ENCODE data around the gene CENPF. TPM values are rescaled to one million over a fixed set of nuclear protein-coding genes. Genes with fewer than 3 reads are reported as not detected.
A peak's percentile ranks its signal among the peaks of the same experiment; 100 is the strongest.
"Not testable (repeated sequence)": the region's sequence is repeated elsewhere in the genome, so short reads cannot be mapped to it uniquely, and the experiment has no call there.

CENPF gene
- 10 to 100 TPM; 19.3 to 62.8 (median 37.4) TPM for polyA plus RNA-seq (ENCODE audit: insufficient read length in 10 of 10)
- long read RNA-seq, donor 1, partial matches to known transcripts, result 0 of 1 reads
- long read RNA-seq, donor 1, other reads (novel, unspliced or antisense), result 0 of 1 reads
- long read RNA-seq, donor 2, result 0 reads
- long read RNA-seq, donor 3, result 0 reads
- long read RNA-seq, donor 4, result 0 reads
- long read RNA-seq, donor 5, partial matches to known transcripts, result 0 of 1 reads
- long read RNA-seq, donor 5, other reads (novel, unspliced or antisense), result 0 of 1 reads
- long read RNA-seq, donor 6, result 0 reads
- long read RNA-seq, donor 7, result 0 reads
- long read RNA-seq, donor 8, partial matches to known transcripts, result 0 of 1 reads
- long read RNA-seq, donor 8, other reads (novel, unspliced or antisense), result 0 of 1 reads
- long read RNA-seq, donor 9, result 0 reads

GRCh38 chr1:214602764-214603657, at the start of gene CENPF:
CENPF (plus strand) TSS chr1:214603195; CDS start chr1:214613755, 10,560 bp downstream.
- peak; percentile 98 to 99 (median 99) for DNase-seq

- peak in 1 of 3 donors; percentile 59 for DNase-seq
Measured at GRCh38 chr1:214557952-214558735, 44.9 kb upstream of the CENPF start.

- DNase-seq, result no peak
Measured at GRCh38 chr1:214563881-214564280, 39.1 kb upstream of the CENPF start.

GRCh38 chr1:214565310-214565709, 37.7 kb upstream of the CENPF start:
- no peak for DNase-seq

GRCh38 chr1:214566158-214567104, 36.6 kb upstream of the CENPF start:
- DNase-seq, result peak in 1 of 3 donors; percentile 74

GRCh38 chr1:214567481-214567980, 35.5 kb upstream of the CENPF start:
- no peak for DNase-seq

GRCh38 chr1:214568328-214568727, 34.7 kb upstream of the CENPF start:
- DNase-seq, result no peak

- DNase-seq, result no peak
Measured at GRCh38 chr1:214569357-214570004, 33.5 kb upstream of the CENPF start.

GRCh38 chr1:214570442-214570841, 32.6 kb upstream of the CENPF start:
- DNase-seq, result no peak

- no peak for DNase-seq
Measured at GRCh38 chr1:214571281-214571680, 31.7 kb upstream of the CENPF start.

- no peak for DNase-seq
Measured at GRCh38 chr1:214573386-214574318, 29.3 kb upstream of the CENPF start.

GRCh38 chr1:214574598-214575411, 28.2 kb upstream of the CENPF start:
- no peak for DNase-seq

GRCh38 chr1:214576120-214576519, 26.9 kb upstream of the CENPF start:
- not testable (repeated sequence) for DNase-seq

GRCh38 chr1:214579183-214579582, 23.8 kb upstream of the CENPF start:
- no peak for DNase-seq

GRCh38 chr1:214581785-214582184, 21.2 kb upstream of the CENPF start:
- peak in 1 of 3 donors; percentile 48 for DNase-seq

GRCh38 chr1:214582289-214582891, 20.6 kb upstream of the CENPF start:
- no peak for DNase-seq

GRCh38 chr1:214583113-214583512, 19.9 kb upstream of the CENPF start:
- no peak for DNase-seq
